GM21390 (cell line): ENCODE data around the gene PIMREG.

ENCODE experiments used
- ATAC-seq: cut with Tn5 transposase; IDR thresholded peaks from one replicate; pipeline ENCODE4 v1.9.1; 2021; ENCODE audit not compliant: unreplicated experiment

Gene PIMREG

DNA sequence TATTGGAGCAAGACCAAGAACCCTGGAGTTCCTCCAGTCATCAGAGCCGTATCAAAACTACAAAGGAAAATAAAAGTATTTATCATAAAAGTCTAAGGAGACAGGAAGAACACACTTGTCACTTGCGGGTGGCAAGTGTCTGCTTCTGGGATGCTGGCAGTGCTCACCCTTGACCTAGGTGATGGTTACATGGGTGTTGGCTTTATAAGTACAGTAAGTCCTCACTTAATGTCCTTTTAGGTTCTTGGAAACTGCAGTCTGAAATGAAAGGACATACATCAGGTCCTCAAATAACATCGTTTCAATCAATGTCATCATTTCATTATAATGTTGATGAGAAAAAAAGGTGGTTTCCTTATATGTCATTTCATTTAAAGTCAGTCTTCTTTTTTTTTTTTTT lies 6.3 kb upstream of the PIMREG start:
- ATAC-seq: no peak

- no peak for ATAC-seq
Observed at GRCh38 chr17:6439951-6440350, 4.3 kb upstream of the PIMREG start.

GRCh38 chr17:6442775-6443174 lies 1.5 kb upstream of the PIMREG start:
- no peak for ATAC-seq

- ATAC-seq: no peak
Observed at GRCh38 chr17:6444571-6445335, 498 bp downstream of the PIMREG start.

DNA sequence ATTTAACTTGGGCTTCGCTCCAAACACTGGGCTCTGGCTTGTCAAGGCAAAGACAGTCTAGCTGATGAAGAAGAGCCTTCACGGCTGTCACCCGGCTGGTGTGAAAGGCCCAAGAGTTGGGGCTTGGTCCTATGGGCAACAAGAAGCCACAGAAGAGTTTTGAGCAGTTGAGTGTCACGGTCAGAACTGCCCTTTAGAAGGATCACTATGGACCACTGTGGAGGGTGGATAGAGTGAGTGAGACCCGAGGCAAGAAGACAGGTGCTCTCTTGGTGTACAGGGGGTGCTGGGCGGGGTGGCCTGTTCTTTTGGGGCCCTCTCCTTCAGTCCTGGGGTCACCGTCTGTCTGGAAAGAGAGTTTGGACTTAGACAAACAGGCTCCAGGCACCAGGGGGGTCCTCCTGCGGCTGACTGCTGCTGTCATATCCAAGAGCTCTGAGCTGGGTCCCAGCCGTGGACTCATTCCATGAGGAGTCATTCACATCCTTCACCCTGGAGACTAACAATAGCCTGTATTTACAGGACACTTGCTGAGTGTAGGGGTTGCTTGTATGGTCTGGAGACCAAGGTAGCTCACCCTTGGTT lies 2.4 kb downstream of the PIMREG start:
- ATAC-seq: no peak

GRCh38 chr17:6448473-6448872 lies 4.2 kb downstream of the PIMREG start:
- ATAC-seq: no peak

GRCh38 chr17:6449307-6449706 lies 5.1 kb downstream of the PIMREG start:
- ATAC-seq: no peak

- ATAC-seq: no peak
Observed at GRCh38 chr17:6450926-6451832, 6.9 kb downstream of the PIMREG start.

- no peak for ATAC-seq
Observed at GRCh38 chr17:6452471-6453266, 8.4 kb downstream of the PIMREG start.

- no peak for ATAC-seq
Observed at GRCh38 chr17:6453279-6454024, 9.2 kb downstream of the PIMREG start.

GRCh38 chr17:6454495-6455320 lies 10.5 kb downstream of the PIMREG start:
- no peak for ATAC-seq

DNA sequence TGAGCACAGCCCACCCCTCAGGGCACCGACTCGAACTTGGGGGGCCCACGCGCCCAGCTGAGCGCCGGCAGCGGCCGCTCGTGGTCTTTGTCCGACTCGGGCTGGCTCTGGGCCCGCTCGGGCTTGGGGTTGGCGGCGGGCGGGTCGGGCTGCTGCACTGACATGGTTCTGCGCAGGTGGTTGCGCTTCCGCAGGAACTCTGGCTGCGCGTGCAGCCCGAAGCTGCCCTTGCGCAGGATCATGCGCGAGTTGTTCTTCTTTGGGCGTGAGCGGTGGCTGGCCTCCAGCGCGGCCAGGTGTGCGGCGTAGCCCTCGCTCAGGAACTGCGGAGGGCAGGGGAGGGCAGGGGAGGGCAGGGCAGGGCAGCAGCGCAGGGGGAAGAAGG lies 11.1 kb downstream of the PIMREG start:
- no peak for ATAC-seq

- ATAC-seq: no peak
Observed at GRCh38 chr17:6456321-6456720, 12.1 kb downstream of the PIMREG start.

DNA sequence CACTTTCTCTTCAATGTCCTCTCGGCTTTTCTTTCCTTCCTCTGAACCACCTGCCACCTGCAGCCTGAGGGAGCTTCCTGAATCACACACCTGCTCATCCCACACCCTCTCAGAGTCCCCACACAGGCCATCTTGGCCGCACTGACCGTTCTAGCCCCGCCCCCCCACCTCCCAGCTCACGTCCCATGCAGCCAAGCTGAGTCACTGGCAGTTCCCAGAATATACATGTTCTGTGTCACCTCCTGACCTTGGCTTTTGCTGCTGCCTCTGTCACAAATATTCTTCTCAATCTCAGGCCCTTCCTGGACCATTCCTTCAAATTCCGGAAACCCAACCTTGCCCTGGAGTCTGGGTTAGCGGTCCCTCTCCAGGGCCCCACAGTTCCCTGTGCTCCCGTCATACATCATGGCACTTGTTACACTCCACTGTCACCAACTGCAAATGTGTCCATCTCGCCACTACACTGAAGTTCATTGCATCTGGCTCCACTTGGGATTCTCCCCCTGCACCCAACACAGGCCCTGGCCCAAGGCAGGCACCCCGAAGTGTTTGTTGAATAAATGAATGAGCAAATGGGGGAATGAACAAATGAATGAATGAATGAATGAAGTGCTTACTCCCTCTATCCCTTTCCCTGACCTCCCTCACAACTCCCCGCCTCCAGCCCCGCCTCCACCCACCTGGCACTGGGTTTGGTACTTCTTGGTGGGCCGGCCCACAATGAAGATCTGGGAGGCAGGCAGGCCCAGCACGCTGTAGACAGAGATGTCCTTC lies 12.8 kb downstream of the PIMREG start:
- ATAC-seq: no peak

GRCh38 chr17:6457688-6458459 lies 13.6 kb downstream of the PIMREG start:
- no peak for ATAC-seq

- ATAC-seq: no peak
Observed at GRCh38 chr17:6458460-6458950, 14.2 kb downstream of the PIMREG start.

- ATAC-seq: no peak
Observed at GRCh38 chr17:6460531-6461161, 16.4 kb downstream of the PIMREG start.
